NCI-H128 (cell line): ENCODE results near the gene FAM50A.
A peak's percentile ranks its signal among the peaks of the same experiment; 100 is the strongest.
"Not testable (repeated sequence)": the region's sequence is repeated elsewhere in the genome, so short reads cannot be mapped to it uniquely, and the experiment has no call there.

Experiments used
- DNase-seq: peaks from one replicate; lab custom pipeline; 2025; ENCODE audit not compliant: unreplicated experiment; lab: John Stamatoyannopoulos, UW

FAM50A gene

GRCh38 chrX:154481911-154482601 lies 38.1 kb downstream of the FAM50A start:
- DNase-seq, result no peak

- no peak for DNase-seq
These were observed 38.8 kb downstream of the FAM50A start for GRCh38 chrX:154482786-154483185.

- DNase-seq, result no peak
These were observed 39.4 kb downstream of the FAM50A start for GRCh38 chrX:154483325-154483724.

- DNase-seq, result no peak
These were observed 40.6 kb downstream of the FAM50A start for GRCh38 chrX:154484255-154485149.

- DNase-seq, result no peak
These were observed 41.5 kb downstream of the FAM50A start for GRCh38 chrX:154485150-154486051.

- DNase-seq, result no peak
These were observed 42.1 kb downstream of the FAM50A start for GRCh38 chrX:154486052-154486395.

- DNase-seq, result no peak
These were observed 42.7 kb downstream of the FAM50A start, which contains the start of gene UBL4A for GRCh38 chrX:154486396-154487207. TSS of gene UBL4A (minus strand) at chrX:154486615. CDS start at chrX:154486584, 31 bp downstream.

- no peak for DNase-seq
These were observed 43.8 kb downstream of the FAM50A start for GRCh38 chrX:154487518-154488290.

GRCh38 chrX:154488336-154489075 lies 44.6 kb downstream of the FAM50A start:
- DNase-seq, result no peak

GRCh38 chrX:154489182-154489581 lies 45.2 kb downstream of the FAM50A start:
- DNase-seq, result no peak

- DNase-seq, result no peak
These were observed 46.1 kb downstream of the FAM50A start for GRCh38 chrX:154490021-154490413.

- peak; percentile 80 for DNase-seq
These were observed 46.6 kb downstream of the FAM50A start, which contains the start of gene SLC10A3 for GRCh38 chrX:154490414-154491083. TSS of gene SLC10A3 (minus strand) at chrX:154490629. CDS start at chrX:154488940, 1,689 bp downstream.

- no peak for DNase-seq
These were observed 50.8 kb downstream of the FAM50A start for GRCh38 chrX:154494715-154495114.

- DNase-seq, result no peak
These were observed 51.6 kb downstream of the FAM50A start for GRCh38 chrX:154495472-154495922.

GRCh38 chrX:154496591-154497137 lies 52.7 kb downstream of the FAM50A start:
- not testable (repeated sequence) for DNase-seq
